HCT116 (cell line): ENCODE results near the gene NPHS1.

Source experiments
- TF ChIP-seq, protein P1 (sequence below), 3 experiments: fragments of 200-600 bp in 1 of 3; sonication (generic) in 1 of 3; IDR thresholded peaks in 2 of 3; conservative IDR thresholded peaks in 1 of 3; 2 replicates each; pipeline ENCODE4 v1.5.1; 2012 to 2017; ENCODE audit warnings: low read depth in 2 of 3, low read length in 2 of 3, antibody characterized with exemption in 1 of 3, borderline replicate concordance in 1 of 3, control low read depth in 1 of 3, mild to moderate bottlenecking in 1 of 3, mixed read lengths in 1 of 3, mixed run types in 1 of 3, moderate library complexity in 1 of 3; ENCODE audit not compliant: insufficient read depth in 1 of 3
- TF ChIP-seq, protein P2 (sequence below): IDR thresholded peaks from 2 replicates; pipeline ENCODE4 v1.6.1; 2012

DNA sequence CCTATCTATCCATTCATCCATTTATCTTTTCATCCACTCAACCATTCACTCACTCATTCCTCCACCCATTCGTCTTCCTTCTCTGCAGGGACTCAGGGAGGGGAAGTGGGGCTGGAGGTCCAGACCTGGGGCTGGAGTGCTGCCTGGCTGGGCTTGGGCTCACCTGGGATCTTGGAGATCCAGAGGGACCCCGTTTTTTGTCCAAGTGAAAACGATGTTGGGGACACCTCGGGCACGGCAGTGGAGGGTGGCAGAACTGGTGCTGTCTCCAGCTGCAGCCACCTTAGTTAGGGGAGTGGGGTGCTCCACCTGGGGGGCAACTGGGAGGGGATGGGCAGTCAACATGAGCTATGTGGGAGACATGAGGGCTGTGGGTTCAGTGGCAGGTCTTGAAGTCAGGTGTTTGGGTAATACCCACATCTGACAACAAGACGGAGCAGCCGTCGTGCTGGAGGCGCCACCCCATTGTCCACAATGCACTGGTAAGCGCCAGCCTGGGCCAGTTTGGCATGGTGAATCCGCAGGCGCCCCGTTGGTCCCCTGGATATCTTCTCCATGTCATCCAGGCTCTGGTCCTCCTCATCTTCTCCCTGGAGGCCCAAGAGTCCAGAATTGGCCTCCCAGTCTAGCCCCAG, 10.2 kb downstream of the NPHS1 start:
- TF ChIP-seq, protein P1, sequence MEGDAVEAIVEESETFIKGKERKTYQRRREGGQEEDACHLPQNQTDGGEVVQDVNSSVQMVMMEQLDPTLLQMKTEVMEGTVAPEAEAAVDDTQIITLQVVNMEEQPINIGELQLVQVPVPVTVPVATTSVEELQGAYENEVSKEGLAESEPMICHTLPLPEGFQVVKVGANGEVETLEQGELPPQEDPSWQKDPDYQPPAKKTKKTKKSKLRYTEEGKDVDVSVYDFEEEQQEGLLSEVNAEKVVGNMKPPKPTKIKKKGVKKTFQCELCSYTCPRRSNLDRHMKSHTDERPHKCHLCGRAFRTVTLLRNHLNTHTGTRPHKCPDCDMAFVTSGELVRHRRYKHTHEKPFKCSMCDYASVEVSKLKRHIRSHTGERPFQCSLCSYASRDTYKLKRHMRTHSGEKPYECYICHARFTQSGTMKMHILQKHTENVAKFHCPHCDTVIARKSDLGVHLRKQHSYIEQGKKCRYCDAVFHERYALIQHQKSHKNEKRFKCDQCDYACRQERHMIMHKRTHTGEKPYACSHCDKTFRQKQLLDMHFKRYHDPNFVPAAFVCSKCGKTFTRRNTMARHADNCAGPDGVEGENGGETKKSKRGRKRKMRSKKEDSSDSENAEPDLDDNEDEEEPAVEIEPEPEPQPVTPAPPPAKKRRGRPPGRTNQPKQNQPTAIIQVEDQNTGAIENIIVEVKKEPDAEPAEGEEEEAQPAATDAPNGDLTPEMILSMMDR (IDR thresholded peaks at IDR 0.05 in 2 of 3, conservative IDR thresholded peaks at IDR 0.05 in 1 of 3; ENCODE audit: borderline replicate concordance in 1 of 3, insufficient read depth in 1 of 3, low read depth in 2 of 3, low read length in 2 of 3), result no peak
- TF ChIP-seq, protein P2, sequence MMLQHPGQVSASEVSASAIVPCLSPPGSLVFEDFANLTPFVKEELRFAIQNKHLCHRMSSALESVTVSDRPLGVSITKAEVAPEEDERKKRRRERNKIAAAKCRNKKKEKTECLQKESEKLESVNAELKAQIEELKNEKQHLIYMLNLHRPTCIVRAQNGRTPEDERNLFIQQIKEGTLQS, result no peak
